Esophagus mucosa (tissue), 1 donor: ENCODE measurements around the gene GZMM. TPM values are rescaled to one million over a fixed set of nuclear protein-coding genes. Genes with fewer than 3 reads are reported as not detected.
"Not testable (repeated sequence)": the region's sequence is repeated elsewhere in the genome, so short reads cannot be mapped to it uniquely, and the experiment has no call there.

ENCODE experiments used
- ATAC-seq: fragments of 200-7000 bp; cut with Tn5 transposase; one replicate; pipeline ENCODE4 v1.9.1; 2020
- total RNA-seq: library from RNA; stranded (reverse); gene quantifications from one replicate; pipeline ENCODE4 v1.2.4, GENCODE V29; 2023
- donor health status: DM: yes; HTN: yes; CAD: no.

The GZMM gene
- total RNA-seq, 1 donor from 2014 or later, result not detected

DNA sequence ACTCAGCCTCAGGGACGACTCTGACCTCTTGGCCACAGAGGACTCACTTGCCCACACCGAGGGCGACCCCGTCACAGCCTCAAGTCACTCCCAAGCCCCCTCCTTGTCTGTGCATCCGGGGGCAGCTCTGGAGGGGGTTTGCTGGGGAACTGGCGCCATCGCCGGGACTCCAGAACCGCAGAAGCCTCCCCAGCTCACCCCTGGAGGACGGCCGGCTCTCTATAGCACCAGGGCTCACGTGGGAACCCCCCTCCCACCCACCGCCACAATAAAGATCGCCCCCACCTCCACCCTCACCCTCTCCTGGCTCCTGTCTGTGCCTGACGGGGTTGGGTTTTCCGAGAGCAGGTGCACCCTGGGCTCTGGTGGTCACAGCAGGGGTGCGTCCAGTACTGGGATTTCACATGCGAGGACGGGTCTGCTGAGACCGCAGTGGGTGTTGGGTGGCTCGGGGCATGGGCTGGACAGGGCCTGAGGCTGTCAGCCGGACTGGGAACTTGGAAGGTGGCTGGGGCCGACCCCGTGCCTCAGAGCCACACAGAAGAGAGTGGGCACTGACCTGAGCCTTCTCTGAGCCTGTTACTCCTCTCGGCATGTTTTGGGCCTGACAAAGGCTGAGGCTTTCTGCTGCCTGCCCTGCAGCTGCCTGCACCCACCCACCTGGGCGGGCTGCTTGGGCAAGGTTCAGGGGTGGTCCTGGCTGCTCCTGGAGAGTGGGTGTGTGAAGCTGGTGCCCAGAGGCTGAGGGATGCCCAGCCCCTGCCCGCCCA, 39.5 kb downstream of the GZMM start:
- ATAC-seq, result no peak

DNA sequence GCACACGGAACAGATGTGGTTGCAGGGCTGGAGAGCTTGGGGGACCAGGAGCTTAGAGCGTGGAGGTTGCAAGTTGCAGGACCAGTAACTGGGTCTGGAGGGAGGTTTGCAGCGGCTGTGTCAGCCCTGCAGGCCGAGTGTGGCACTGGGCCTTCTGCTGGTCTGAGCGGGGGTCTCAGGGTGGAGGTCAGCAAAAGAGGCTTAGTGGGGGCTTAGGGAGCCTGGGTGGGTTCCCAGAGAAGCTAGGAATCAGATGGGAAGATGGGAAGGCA, 40.1 kb downstream of the GZMM start:
- ATAC-seq, result no peak

DNA sequence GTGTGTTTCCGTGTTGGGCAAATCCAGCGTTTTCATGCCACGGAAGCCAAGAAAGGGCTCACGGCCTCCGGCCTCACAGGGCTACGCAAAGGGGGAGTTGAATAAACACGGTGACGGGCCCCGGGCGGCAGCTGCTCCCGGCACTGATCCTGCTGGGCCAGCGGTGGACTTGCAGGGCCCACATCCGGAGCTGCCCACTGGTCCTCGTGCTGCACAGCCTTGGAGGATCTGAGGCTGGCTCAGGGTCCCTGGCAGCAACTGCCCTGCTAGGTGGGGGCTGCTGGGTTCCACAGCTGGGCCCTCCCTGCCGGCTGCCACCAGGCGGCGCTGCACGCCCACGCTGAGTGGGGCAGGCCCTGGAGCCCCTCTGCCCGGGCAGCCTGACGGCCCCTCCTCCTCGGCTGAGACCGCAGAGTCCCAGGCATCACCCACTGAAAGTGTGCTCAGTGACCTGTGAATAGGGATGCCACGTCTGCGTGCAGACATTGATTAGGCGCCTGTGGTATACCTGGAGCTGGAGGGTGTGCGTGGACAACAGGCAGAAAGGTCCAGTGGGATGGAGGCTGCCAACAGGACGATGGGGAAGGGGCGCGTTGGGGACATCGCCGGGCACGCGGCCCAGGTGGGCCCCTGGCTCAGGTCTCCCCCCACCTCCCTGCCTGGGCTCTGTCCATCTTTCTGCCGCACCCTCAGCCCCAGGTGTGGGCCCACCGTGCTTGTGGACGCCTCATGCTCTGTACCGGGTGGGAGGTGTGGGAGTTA, 40.6 kb downstream of the GZMM start:
- peak; percentile 19 for ATAC-seq

DNA sequence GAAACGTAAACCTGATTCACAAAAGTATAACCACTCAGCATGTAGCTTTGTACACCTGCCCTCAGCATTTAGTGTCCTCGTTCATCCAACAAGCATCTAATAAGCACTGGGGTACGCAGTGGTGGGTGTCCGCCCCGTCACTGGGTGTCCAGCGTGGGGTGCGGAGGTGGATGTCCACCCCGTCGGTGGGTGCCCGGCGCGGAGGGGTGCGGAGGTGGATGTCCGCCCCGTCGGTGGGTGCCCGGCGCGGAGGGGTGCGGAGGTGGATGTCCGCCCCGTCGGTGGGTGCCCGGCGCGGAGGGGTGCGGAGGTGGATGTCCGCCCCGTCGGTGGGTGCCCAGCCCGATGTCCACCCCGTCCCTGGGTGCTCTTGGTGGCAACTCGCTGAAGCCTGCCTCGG, 41.3 kb downstream of the GZMM start:
- not testable (repeated sequence) for ATAC-seq

DNA sequence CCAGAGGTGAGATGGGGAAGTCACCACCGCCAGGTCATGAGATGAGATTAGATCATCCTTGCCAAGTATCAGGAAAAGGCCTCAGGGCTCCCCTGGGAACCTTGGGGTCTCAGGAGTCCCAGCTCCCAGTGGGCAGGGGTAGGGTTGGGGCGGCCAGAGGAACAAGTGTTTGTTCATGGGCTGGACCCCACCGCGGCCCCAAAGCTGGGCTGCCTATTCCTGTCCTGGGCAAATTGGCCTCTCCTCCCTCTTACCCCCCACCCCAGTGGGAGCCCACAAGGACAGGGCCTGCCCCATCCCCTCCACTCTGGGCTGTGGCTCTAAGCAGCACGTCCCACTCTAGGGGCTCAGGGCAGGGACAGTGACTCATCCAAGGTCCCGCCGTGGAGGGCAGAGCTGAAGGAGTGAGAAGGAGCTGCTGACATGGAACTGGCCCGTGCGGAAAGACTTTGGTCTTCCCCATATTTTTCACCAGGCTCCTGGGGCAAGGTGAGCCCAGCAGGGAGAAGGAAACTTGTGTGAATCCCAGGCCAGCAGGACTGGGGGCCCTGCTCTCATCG, 41.8 kb downstream of the GZMM start:
- ATAC-seq, result peak; percentile 8

DNA sequence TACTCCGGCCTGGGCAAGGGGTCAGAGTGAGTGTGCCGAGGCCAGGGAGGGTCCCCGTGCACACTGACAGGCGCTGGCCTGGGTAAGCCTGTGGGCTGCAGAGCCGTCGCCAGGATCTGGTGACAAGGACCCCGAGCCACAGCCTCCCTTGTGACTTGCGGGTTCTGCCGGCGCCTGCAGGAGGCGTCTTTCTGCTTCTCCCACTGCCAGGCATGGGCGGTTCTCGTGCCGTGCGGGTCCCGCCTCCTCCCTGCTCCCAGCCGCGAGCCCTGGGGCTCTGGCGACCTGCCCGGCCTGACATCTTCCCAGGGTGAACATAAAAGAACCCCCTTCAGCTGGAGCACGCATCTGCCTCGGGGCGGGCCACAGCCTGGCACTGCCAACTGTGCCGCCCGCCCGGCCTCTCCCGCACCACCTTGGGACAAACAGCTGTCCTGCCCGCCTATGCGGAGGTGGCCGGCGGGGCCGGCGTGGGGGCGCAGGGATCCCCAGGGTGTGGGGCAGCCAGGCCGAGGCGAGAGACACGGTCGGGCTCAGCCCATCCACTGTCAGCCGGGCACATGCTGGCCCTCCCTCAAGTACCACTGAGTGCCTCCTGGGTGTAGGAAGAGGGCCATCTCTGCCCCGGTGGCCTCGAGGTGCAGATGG, 44.4 kb downstream of the GZMM start:
- ATAC-seq, result peak; percentile 25

DNA sequence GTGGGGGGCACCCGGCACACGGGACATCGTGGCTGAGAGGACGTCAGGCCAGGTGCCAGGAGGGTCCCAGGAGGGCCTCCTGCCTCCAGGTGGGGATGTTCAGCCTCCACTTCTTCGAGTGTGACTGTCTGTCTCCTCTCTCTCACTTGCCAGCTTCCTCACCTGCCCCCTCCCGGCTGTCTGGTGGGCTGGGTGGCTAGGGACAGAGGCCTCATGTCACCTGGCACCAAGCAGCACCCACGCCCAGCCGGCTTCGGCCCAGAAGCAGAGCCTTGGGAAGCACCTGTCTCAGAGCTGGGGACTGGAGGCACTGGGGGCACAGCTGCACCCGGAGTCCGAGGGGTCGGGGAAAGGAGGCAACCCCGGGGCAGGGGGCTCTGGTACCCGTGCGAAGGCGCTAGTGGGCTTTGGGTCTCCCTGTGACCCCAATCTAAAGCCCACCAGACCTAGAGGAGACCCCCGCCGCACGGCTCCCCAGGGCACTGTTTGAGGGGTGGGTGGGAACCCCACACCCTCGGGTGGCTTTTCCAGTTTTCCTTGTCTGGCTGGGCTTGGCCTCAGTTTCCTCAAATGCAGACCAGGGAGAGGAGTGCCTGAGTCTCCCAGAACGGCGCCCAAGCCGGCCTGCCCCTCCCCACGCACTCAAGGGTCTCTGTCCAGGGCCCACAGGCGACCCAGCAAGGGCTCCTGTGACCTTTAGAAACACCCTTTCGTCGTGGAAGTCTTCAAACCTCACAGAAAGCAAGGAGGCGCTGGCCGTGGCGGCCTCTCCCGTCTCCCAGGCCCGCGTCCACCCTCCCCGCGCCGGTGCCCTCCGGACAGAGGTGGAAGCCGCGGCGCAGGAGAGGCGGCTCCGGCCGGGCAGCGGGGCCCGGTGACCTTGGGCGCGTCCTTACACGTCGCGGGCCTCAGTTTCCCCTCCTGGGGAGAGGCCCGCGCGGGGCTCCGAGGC, 45.2 kb downstream of the GZMM start:
- no peak for ATAC-seq

DNA sequence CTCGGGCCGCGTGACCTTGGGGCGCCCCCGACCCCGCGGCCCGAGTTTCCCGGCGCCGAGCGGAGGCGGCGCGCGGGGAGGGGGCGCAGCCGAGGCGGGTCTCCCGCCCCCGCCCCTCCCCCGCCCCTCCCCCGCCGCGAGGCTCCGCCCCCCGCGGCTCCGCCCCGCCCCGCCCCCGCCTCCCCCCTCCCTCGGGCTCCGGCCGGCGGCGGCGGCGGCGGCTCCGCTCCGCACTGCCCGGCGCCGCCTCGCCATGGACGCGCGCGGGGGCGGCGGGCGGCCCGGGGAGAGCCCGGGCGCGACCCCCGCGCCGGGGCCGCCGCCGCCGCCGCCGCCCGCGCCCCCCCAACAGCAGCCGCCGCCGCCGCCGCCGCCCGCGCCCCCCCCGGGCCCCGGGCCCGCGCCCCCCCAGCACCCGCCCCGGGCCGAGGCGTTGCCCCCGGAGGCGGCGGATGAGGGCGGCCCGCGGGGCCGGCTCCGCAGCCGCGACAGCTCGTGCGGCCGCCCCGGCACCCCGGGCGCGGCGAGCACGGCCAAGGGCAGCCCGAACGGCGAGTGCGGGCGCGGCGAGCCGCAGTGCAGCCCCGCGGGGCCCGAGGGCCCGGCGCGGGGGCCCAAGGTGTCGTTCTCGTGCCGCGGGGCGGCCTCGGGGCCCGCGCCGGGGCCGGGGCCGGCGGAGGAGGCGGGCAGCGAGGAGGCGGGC, 46.0 kb downstream of the GZMM start, which contains the start of gene HCN2:
Gene HCN2 (plus strand): TSS at position 189 of the 703 bp plus-strand sequence. CDS start 65 bp downstream, at position 254.
- no peak for ATAC-seq

DNA sequence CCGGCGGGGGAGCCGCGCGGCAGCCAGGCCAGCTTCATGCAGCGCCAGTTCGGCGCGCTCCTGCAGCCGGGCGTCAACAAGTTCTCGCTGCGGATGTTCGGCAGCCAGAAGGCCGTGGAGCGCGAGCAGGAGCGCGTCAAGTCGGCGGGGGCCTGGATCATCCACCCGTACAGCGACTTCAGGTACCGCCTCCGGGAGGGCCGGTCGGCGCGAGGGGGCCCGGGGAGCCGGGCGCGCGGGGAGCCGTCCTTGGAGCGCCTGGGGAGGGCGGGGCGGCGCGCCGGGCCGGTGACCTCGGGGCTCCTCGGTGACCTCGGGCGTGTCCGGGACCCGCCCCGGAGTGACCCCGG, 46.5 kb downstream of the GZMM start:
- ATAC-seq, result no peak

DNA sequence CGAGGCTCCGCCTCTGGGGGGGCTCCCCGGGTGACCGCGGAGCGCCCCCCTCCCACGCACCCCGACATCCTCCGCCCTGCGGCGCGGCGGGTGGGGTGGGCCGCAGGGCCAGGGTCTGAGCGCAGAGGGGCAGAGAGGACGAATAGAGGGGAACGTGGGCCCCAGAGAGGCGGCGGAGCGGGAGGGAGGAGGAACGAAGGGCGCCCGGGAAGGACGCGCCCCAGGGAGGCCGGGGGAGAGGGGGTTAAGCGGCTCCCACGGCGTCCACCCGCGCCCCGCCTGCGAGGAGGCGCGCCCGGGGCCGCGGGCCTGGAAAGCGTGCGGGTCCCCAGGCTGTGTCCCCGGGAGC, 46.9 kb downstream of the GZMM start:
- ATAC-seq, result no peak

DNA sequence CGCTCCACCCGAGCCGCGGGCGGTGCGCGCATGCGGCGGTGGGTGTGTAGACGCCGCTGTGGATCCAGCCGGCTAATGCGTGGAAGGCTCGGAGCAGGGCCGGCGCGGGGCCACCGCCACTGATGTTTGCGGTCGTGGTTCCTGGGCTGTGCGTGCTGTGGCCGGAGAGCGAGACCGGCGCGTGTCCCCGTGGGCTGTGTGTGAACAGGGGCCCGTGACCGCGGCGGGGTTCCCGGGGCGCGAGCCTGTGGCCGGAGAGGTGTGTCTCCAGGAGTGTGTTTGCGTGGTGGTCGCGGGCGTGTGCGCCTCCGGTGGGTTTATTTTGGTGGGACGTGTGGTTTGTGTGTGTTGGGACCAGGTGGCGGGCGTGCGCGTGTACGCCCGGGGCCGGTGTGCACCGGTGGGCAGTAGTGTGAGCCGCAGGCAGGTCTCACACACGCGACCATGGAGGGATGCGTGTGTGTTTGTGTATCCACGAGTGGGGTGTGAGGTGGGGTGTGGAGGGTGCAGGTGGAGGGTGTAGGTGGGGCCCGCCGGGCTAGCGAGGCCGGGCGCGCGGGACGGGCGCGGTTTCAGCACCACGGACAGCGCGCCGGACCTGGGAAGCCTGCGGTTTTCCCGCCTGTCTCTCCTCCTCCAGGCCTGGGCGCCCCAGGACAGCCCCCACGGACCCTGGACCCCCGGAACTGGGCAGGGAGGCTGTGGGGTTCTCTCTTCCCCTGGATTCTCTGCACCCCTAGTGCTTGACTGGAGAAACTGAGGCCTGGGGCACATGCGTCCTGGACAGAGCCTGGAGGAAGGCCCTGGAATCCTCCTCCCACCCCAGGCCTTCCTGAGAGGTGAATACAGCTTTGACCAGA, 47.5 kb downstream of the GZMM start:
- ATAC-seq, result peak; percentile 16

DNA sequence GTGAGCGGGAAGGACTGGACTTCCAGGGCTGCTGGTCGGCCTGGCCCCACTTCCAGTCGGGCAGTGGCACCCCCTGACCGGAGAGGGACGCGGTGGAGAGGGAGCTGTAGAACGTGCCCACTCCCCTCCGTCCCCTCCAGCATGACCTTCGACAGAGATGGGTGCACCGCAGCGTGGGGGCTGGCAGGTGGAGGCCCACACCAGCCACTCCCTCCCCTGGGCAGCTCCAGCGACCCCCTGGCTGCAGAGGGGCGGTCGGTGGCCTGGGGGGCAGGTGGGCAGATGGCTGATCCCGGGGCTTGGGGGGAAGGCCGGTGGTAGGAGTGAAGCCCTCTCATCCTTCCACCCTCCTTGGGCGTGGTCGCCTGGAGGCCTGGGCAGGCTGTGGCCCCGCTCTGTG, 48.2 kb downstream of the GZMM start:
- ATAC-seq, result no peak

DNA sequence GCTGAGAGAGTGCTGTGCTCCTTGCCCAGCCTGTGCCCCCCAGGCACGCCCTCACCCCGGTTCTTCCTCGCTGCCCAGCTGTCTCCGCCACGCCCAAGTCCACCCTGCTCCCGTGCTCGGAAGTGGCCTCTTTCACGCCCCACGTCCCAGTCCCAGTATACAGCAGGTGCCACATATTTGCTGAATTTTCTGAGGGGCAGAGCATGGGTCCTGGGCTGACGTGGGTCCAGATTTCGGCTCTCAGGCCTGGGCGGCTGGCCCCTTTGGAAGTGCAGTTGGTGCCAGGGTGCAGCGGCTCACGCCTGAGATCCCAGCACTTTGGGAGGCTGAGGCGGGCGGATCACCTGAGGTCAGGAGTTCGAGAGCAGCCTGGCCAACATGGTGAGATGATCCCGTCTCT, 49.2 kb downstream of the GZMM start:
- ATAC-seq, result no peak

DNA sequence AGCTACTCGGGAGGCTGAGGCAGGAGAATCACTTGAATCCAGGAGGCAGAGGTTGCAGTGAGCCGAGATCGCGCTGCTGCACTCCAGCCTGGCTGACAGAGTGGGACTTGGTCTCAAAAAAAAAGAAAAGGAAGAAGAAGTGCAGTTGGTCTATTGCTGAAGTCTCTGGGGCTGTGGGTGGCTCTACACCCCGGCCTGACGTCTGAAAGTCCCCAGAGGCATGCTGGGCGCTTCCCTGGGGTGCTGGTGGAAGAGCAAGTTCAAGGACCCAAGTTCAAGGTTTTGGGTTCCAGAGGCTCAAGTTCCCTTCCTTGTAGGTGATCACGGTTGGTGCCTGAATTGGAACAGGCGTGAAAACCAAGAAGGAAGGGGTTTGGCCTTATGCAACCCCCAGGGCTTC, 49.7 kb downstream of the GZMM start:
- ATAC-seq, result no peak

DNA sequence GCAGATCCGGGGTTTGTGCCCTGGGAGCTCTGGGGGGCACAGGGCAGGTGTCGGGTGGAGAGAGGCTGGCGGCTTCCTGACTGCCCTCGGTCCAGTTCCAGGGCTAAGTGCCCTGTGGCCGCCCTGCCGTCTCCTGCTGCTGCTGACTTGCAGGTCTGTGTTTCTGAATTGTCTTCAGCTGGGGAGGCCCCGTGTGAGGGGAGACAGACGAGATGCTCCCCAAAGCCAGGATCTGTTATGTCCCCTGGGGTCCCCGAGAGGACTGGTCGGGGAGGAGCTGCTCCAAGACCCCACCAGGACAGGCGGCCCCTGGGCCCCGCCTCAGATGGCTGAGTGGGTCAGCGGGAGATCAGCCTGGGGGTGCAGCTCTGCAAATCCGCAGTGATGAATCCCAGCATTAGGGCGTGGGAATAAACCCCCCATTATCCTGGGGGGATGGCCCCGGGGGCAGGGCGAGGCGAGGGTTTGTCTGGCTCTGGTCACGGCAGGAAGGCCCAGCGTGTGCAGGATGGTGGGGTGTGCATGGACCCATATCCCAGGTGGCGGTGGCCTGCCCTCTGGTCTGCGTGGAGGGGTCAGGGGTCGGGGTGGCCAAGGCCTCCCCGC, 50.5 kb downstream of the GZMM start:
- no peak for ATAC-seq

DNA sequence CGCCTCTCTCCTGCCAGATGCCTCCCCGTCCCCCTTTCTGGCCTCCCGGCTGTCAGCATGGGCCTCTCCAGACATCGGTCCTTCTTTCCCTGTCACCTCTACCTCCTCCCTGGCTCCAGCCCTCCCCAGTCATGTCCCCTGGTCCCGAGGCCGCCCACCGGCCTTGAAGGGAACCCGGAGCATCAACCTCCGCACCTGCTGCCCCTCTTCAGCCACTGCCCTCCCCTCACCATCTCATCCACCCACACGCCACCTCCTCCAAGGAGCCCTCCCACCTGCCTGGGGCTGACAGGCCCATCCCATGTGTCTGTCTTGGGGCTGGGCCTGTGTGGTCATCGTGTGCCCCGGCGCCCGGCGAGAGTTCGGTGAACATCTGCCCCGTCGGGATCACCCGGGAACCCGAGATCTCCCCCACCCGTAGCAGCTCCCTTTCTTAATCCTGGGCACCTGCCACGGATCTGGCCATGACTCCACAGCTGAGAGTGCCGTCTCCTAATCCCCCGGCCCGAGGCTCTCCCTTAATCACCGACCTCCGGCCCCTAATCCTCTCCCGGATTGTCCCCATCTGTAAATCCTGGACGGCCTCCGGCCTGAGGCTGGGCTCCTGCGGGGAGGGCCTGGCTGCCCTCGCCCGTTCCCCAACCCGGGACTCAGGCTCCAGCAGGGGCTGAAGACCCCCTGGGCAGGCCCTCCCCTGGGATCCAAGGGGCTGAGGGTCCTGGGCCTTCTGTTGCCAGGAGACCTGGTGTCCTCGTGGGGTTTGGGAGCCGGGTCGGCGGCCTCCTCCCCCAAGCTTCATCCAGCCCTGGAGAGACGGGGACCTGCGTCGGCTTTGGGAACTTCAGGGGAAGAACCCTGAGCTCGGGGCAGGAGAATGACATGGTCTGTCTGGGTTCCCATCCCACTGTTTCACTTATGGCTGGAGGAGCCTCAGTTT, 51.7 kb downstream of the GZMM start:
- ATAC-seq, result no peak

DNA sequence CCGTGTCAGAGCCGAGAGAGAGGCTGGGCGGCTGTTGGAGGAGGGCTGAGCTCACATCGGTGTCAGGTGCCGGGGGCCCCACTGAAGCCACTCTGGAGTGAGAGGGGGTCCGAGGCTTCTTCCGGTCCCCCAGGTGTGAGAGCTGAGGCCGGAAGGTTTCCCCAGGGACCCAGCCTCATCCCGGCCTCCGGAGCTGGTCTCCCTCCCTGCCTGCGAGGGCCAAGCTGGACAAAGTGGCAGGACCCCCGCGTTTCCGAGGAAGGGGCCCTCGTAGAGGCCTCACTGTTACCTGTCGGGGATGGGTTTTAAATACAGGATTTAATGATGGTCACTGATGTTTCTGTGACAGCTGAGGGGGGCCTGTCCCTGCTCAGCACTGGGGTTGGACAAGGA, 52.4 kb downstream of the GZMM start:
- no peak for ATAC-seq

DNA sequence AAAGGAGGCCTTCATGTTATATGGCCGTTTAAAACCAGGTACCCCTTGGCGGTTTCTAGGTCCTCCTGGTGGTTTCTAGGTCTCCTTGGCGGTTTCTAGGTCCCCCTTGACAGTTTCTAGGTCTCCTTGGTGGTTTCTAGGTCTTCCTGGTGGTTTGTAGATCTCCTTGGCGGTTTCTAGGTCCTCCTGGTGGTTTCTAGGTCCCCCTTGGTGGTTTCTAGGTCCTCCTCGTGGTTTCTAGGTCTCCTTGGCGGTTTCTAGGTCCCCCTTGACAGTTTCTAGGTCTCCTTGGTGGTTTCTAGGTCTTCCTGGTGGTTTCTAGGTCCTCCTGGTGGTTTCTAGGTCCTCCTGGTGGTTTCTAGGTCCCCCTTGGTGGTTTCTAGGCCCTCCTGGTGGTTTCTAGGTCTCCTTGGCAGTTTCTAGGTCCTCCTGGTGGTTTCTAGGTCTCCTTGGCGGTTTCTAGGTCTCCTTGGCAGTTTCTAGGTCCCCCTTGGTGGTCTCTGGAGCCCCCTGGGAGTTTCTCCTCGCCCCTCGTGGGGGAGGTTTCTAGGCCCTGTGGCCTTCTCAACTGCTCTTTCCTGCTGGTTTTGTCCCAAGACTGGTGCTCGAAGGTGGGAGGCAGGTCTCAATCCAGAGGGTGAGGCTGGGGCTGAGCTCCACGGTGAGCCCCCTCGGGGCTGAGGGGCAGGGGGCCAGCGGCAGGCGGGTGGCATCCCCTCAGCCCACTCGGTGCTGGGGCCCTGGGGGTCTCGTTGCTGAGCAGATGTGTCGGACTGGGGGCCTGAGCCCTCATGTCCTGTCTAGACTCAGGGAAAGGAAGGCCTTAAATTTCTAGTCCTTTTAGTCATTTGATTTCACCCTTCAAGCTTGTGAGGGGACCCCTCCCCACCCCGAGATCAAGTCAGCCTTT, 53.8 kb downstream of the GZMM start:
- no peak for ATAC-seq
